ENCODE measurements around the gene PER1.

Gene PER1

GRCh38 chr17:8153525-8153956 is 1.3 kb upstream of the PER1 start:
- DNase-seq, result no peak

GRCh38 chr17:8153031-8153451 is 837 bp upstream of the PER1 start:
- DNase-seq, result no peak

- no peak for DNase-seq
These were observed 528 bp downstream of the PER1 start for GRCh38 chr17:8151641-8152111.

- DNase-seq, result no peak
These were observed 1.0 kb downstream of the PER1 start for GRCh38 chr17:8151120-8151640.

GRCh38 chr17:8150194-8151119 is 1.7 kb downstream of the PER1 start:
- no peak for DNase-seq

GRCh38 chr17:8149419-8150193 is 2.6 kb downstream of the PER1 start:
- DNase-seq, result no peak

- DNase-seq, result no peak
These were observed 3.6 kb downstream of the PER1 start for GRCh38 chr17:8148560-8148959.

GRCh38 chr17:8147805-8148404 is 4.3 kb downstream of the PER1 start:
- no peak for DNase-seq

- no peak for DNase-seq
These were observed 4.9 kb downstream of the PER1 start for GRCh38 chr17:8147141-8147804.

- no peak for DNase-seq
These were observed 5.6 kb downstream of the PER1 start for GRCh38 chr17:8146381-8147140.

GRCh38 chr17:8145811-8146210 is 6.4 kb downstream of the PER1 start:
- DNase-seq, result no peak

- DNase-seq, result no peak
These were observed 7.6 kb downstream of the PER1 start for GRCh38 chr17:8144401-8145231.

GRCh38 chr17:8143581-8144400 is 8.4 kb downstream of the PER1 start:
- DNase-seq, result no peak

GRCh38 chr17:8142887-8143580 is 9.2 kb downstream of the PER1 start:
- DNase-seq, result no peak

- DNase-seq, result no peak
These were observed 9.9 kb downstream of the PER1 start for GRCh38 chr17:8142158-8142886.

- no peak for DNase-seq
These were observed 10.5 kb downstream of the PER1 start for GRCh38 chr17:8141741-8142140.

- no peak for DNase-seq
These were observed 11.2 kb downstream of the PER1 start for GRCh38 chr17:8141045-8141444.
